Adrenal gland (tissue), 5 donors: Measurements from ENCODE around the gene SLF2.

Source experiments
- CTCF ChIP-seq, 6 experiments: fragments of 450-650 bp in 4 of 6; fragments of 200-600 bp in 2 of 6; sonication (generic) in 1 of 6; IDR thresholded peaks; 1 replicate in 5 of 6; 2 replicates in 1 of 6; pipeline versions ENCODE4 v1.5.1 to v1.8.0; 2016 to 2021; ENCODE audit warnings: antibody characterized with exemption in 6 of 6, mild to moderate bottlenecking in 2 of 6, moderate library complexity in 1 of 6
- POLR2A ChIP-seq, 2 donors: fragments of 450-650 bp; IDR thresholded peaks; one replicate each; pipeline ENCODE4 v1.6.1; 2017; ENCODE audit warnings: antibody characterized with exemption in 2 of 2, mild to moderate bottlenecking in 2 of 2, moderate library complexity in 1 of 2
- donor health status: DM: no; HTN: no; CAD: no.

- TF ChIP-seq POLR2A (IDR thresholded peaks at IDR 0.05) (no peak), CTCF (IDR thresholded peaks at IDR 0.05) (no peak)
Observed at GRCh38 chr10:100979791-100980272, 67.1 kb downstream of the SLF2 start.
